Neural cell (in vitro differentiated cells): ENCODE data around the gene RASAL1. TPM values are rescaled to one million over a fixed set of nuclear protein-coding genes. Genes with fewer than 3 reads are reported as not detected.

Experiments used
- H2AFZ ChIP-seq: fragments of 200-600, 300-800 bp; sonication (generic), shearing (Covaris generic); 2 replicates; pipeline ENCODE4 v1.6.0; 2014; ENCODE audit warnings: low read depth, mild to moderate bottlenecking, antibody characterized with exemption, low read length, moderate library complexity
- H3F3A ChIP-seq: fragments of 200-600 bp; shearing (Covaris generic); 2 replicates; pipeline ENCODE4 v1.6.1; 2016; ENCODE audit warnings: mild to moderate bottlenecking, moderate library complexity, mixed read lengths, antibody characterized with exemption, low read length; ENCODE audit not compliant: insufficient read depth, poor library complexity, severe bottlenecking
- H3K27ac ChIP-seq: fragments of 200-600, 300-800 bp; sonication (generic), shearing (Covaris generic); 2 replicates; pipeline ENCODE4 v1.5.1; 2014; ENCODE audit warnings: mild to moderate bottlenecking, low read length, moderate library complexity
- H3K27me3 ChIP-seq: fragments of 300-800, 200-600 bp; sonication (generic), shearing (Covaris generic); 2 replicates; pipeline ENCODE4 v1.6.0; 2014; ENCODE audit warnings: mild to moderate bottlenecking, low read depth, low read length, moderate library complexity; ENCODE audit not compliant: insufficient read depth
- H3K36me3 ChIP-seq: fragments of 300-800, 200-600 bp; sonication (generic), shearing (Covaris generic); 2 replicates; pipeline ENCODE4 v1.5.1; 2014; ENCODE audit warnings: mild to moderate bottlenecking, antibody characterized with exemption, low read length, moderate library complexity; ENCODE audit not compliant: insufficient read depth
- H3K4me2 ChIP-seq: fragments of 300-800, 200-600 bp; sonication (generic), shearing (Covaris generic); 2 replicates; pipeline ENCODE4 v1.6.0; 2014; ENCODE audit warnings: mild to moderate bottlenecking, low read length
- H3K4me3 ChIP-seq: fragments of 300-800, 200-600 bp; sonication (generic), shearing (Covaris generic); 2 replicates; pipeline ENCODE4 v1.5.1; 2014; ENCODE audit warnings: mild to moderate bottlenecking, low read length, moderate library complexity
- H3K79me2 ChIP-seq: fragments of 200-600 bp; shearing (Covaris generic); replicated peaks from 2 replicates; pipeline ENCODE4 v1.6.0; 2014; ENCODE audit warnings: mild to moderate bottlenecking, low read length, moderate library complexity; ENCODE audit not compliant: insufficient read depth
- H3K9ac ChIP-seq: fragments of 300-800, 200-600 bp; sonication (generic), shearing (Covaris generic); 2 replicates; pipeline ENCODE4 v1.6.1; 2016; ENCODE audit warnings: mild to moderate bottlenecking, low read length, mixed read lengths
- H3K9me2 ChIP-seq: fragments of 200-600 bp; shearing (Covaris generic); 2 replicates; pipeline ENCODE4 v1.6.1; 2016; ENCODE audit warnings: mild to moderate bottlenecking, low read length, mixed read lengths; ENCODE audit not compliant: insufficient read depth
- H3K9me3 ChIP-seq: fragments of 200-600, 300-800 bp; sonication (generic), shearing (Covaris generic); 2 replicates; pipeline ENCODE4 v1.6.1; 2016; ENCODE audit warnings: mild to moderate bottlenecking, mixed run types, low read length, moderate library complexity, mixed read lengths
- H4K20me1 ChIP-seq: fragments of 200-600 bp; shearing (Covaris generic); 2 replicates; pipeline ENCODE4 v1.6.1; 2016; ENCODE audit warnings: mild to moderate bottlenecking, mixed run types; ENCODE audit not compliant: insufficient read depth
- CTCF ChIP-seq: fragments of 450-650 bp; IDR thresholded peaks from 2 replicates; pipeline ENCODE4 v1.5.1; 2014; ENCODE audit warnings: antibody characterized with exemption, mild to moderate bottlenecking, moderate library complexity; ENCODE audit not compliant: poor library complexity, severe bottlenecking
- EP300 ChIP-seq: fragments of 450-650 bp; conservative IDR thresholded peaks from 2 replicates; pipeline ENCODE4 v1.6.1; 2014; ENCODE audit warnings: antibody characterized with exemption, mild to moderate bottlenecking, moderate library complexity; ENCODE audit not compliant: poor library complexity, severe bottlenecking
- EZH2 ChIP-seq: fragments of 200-600, 300-800 bp; shearing (Covaris generic), sonication (generic); IDR thresholded peaks from 2 replicates; pipeline ENCODE4 v1.6.1; 2014; ENCODE audit warnings: antibody characterized with exemption, low read length, borderline replicate concordance, mild to moderate bottlenecking; ENCODE audit not compliant: insufficient read depth, poor library complexity, severe bottlenecking
- MXI1 ChIP-seq: fragments of 450-650 bp; conservative IDR thresholded peaks from 2 replicates; pipeline ENCODE4 v1.6.1; 2014; ENCODE audit warnings: antibody characterized with exemption, mild to moderate bottlenecking; ENCODE audit not compliant: poor library complexity, severe bottlenecking
- POLR2AphosphoS5 ChIP-seq: IDR thresholded peaks from 2 replicates; pipeline ENCODE4 v1.6.1; 2012
- RAD21 ChIP-seq: fragments of 450-650 bp; conservative IDR thresholded peaks from 2 replicates; pipeline ENCODE4 v1.6.1; 2014; ENCODE audit warnings: antibody characterized with exemption, mild to moderate bottlenecking, moderate library complexity
- REST ChIP-seq: IDR thresholded peaks from 2 replicates; pipeline ENCODE4 v1.6.1; 2012; ENCODE audit warnings: borderline replicate concordance
- SMC3 ChIP-seq: fragments of 450-650 bp; conservative IDR thresholded peaks from 2 replicates; pipeline ENCODE4 v1.6.1; 2014; ENCODE audit warnings: antibody characterized with exemption, mild to moderate bottlenecking, moderate library complexity; ENCODE audit not compliant: poor library complexity
- TAF1 ChIP-seq: IDR thresholded peaks from 2 replicates; pipeline ENCODE4 v1.6.1; 2012; ENCODE audit warnings: low read depth
- polyA plus RNA-seq: library from polyadenylated mRNA; depleted of rRNA; stranded (reverse); fragments of >200 nt; gene quantifications from 2 replicates; pipeline ENCODE4 v1.2.3, GENCODE V29; 2014

RASAL1 gene
- polyA plus RNA-seq, 1 donor from 2014 or later = 0.15 TPM

- peaks cover 28% of the 10 kb centered on the region for H3K27me3 ChIP-seq
- H3K4me2 ChIP-seq = no peak overlapping the region
- H3F3A ChIP-seq = no peaks in the 10 kb centered on the region
- H3K36me3 ChIP-seq = no peaks in the 10 kb centered on the region
- no peaks in the 10 kb centered on the region for H3K9me2 ChIP-seq
- no peak overlapping the region for H2AFZ ChIP-seq
- TF ChIP-seq TAF1 (no peak), POLR2AphosphoS5 (no peak), CTCF (no peak), RAD21 (no peak), EZH2 (no peak), MXI1 (no peak), EP300 (no peak), REST (no peak), SMC3 (no peak)
- H3K9me3 ChIP-seq = no peaks in the 10 kb centered on the region
- no peak overlapping the region for H3K27ac ChIP-seq
- no peaks in the 10 kb centered on the region for H3K79me2 ChIP-seq
- no peaks in the 10 kb centered on the region for H4K20me1 ChIP-seq
- no peak overlapping the region for H3K9ac ChIP-seq
- H3K4me3 ChIP-seq = no peak overlapping the region
Observed at GRCh38 chr12:113137861-113138783, 2.6 kb upstream of the RASAL1 start.

- Histone ChIP-seq H2AFZ (no peak overlapping the region), H3K27ac (no peak overlapping the region)
Observed at GRCh38 chr12:113136990-113137511, 1.5 kb upstream of the RASAL1 start.

More at GRCh38 chr12:113136990-113137511, 1.5 kb upstream of the RASAL1 start:
- Histone ChIP-seq H3K4me2 (no peak overlapping the region), H3K9me3 (no peaks in the 10 kb centered on the region), H3K9me2 (no peaks in the 10 kb centered on the region), H4K20me1 (no peaks in the 10 kb centered on the region), H3K79me2 (no peaks in the 10 kb centered on the region), H3K4me3 (no peak overlapping the region), H3K36me3 (no peaks in the 10 kb centered on the region), H3K9ac (no peak overlapping the region), H3F3A (no peaks in the 10 kb centered on the region), H3K27me3 (peaks cover 28% of the 10 kb centered on the region)
- no peak for TF ChIP-seq SMC3
- no peak for TF ChIP-seq EZH2
- no peak for TF ChIP-seq CTCF
- TF ChIP-seq RAD21 = no peak
- TF ChIP-seq REST = no peak
- no peak for TF ChIP-seq POLR2AphosphoS5
- no peak for TF ChIP-seq TAF1
- no peak for TF ChIP-seq EP300
- TF ChIP-seq MXI1 = no peak
